ENCODE measurements around the gene CAMK1D.

DNA sequence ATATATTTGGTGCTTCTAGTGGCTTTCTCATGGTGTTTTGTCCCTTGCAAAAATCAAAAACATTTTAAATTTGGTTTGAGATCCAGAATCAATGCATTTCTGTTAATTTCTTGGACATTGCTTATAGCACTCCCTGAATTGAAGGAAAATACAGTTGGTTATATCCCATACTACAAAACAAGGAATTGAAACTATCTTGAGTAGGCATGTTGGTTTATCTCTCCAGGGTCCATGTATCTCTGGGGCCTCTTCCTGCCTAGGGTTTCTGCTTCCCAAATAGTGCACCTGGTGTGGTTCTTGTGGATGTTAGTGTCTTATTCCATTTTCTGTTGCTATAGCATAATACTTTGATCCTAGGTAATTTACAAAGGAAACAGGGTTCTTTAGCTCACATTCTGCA is 212.4 kb downstream of the CAMK1D start:
- TF ChIP-seq, protein P1, sequence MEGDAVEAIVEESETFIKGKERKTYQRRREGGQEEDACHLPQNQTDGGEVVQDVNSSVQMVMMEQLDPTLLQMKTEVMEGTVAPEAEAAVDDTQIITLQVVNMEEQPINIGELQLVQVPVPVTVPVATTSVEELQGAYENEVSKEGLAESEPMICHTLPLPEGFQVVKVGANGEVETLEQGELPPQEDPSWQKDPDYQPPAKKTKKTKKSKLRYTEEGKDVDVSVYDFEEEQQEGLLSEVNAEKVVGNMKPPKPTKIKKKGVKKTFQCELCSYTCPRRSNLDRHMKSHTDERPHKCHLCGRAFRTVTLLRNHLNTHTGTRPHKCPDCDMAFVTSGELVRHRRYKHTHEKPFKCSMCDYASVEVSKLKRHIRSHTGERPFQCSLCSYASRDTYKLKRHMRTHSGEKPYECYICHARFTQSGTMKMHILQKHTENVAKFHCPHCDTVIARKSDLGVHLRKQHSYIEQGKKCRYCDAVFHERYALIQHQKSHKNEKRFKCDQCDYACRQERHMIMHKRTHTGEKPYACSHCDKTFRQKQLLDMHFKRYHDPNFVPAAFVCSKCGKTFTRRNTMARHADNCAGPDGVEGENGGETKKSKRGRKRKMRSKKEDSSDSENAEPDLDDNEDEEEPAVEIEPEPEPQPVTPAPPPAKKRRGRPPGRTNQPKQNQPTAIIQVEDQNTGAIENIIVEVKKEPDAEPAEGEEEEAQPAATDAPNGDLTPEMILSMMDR (IDR thresholded peaks at IDR 0.05), result no peak
- no peak for TF ChIP-seq POLR2A (IDR thresholded peaks at IDR 0.05)

Measured in breast epithelium (tissue), 3 donors.